Progenitor cell of endocrine pancreas (in vitro differentiated cells): ENCODE results near the gene SENP8. TPM values are rescaled to one million over a fixed set of nuclear protein-coding genes. Genes with fewer than 3 reads are reported as not detected.
A peak's percentile ranks its signal among the peaks of the same experiment; 100 is the strongest.

Source experiments
- DNase-seq: peaks from one replicate; pipeline ENCODE4 v3.0.0; 2021; ENCODE audit warnings: low spot score; ENCODE audit not compliant: unreplicated experiment
- H3K27ac Mint-ChIP-seq: 2 replicates; pipeline ENCODE4 v1.8.0; 2021; ENCODE audit warnings: mild to moderate bottlenecking, moderate library complexity, mixed read lengths
- H3K27me3 Mint-ChIP-seq: 2 replicates; pipeline ENCODE4 v1.8.0; 2021; ENCODE audit warnings: mixed read lengths
- H3K36me3 Mint-ChIP-seq: 2 replicates; pipeline ENCODE4 v1.8.0; 2022; ENCODE audit warnings: mixed read lengths; ENCODE audit not compliant: insufficient read depth
- H3K4me1 Mint-ChIP-seq: 2 replicates; pipeline ENCODE4 v1.8.0; 2021; ENCODE audit warnings: low read depth, mixed read lengths
- H3K4me3 Mint-ChIP-seq: 2 replicates; pipeline ENCODE4 v1.8.0; 2021; ENCODE audit warnings: low read depth, mild to moderate bottlenecking, moderate library complexity, mixed read lengths
- H3K9me3 Mint-ChIP-seq: 2 replicates; pipeline ENCODE4 v1.8.0; 2021; ENCODE audit warnings: low read depth, mixed read lengths
- total RNA-seq: library from RNA; stranded (reverse); gene quantifications from 2 replicates; pipeline ENCODE4 v1.2.1, GENCODE V29; 2021
- TF ChIP-seq, protein P1 (sequence below): fragments of 200-600 bp; sonication (generic); IDR thresholded peaks from one replicate; pipeline ENCODE4 v1.5.0; 2021; ENCODE audit warnings: antibody characterized with exemption, mild to moderate bottlenecking; ENCODE audit not compliant: unreplicated experiment

The SENP8 gene
- total RNA-seq, 1 donor from 2014 or later, result 5.1 TPM

DNA sequence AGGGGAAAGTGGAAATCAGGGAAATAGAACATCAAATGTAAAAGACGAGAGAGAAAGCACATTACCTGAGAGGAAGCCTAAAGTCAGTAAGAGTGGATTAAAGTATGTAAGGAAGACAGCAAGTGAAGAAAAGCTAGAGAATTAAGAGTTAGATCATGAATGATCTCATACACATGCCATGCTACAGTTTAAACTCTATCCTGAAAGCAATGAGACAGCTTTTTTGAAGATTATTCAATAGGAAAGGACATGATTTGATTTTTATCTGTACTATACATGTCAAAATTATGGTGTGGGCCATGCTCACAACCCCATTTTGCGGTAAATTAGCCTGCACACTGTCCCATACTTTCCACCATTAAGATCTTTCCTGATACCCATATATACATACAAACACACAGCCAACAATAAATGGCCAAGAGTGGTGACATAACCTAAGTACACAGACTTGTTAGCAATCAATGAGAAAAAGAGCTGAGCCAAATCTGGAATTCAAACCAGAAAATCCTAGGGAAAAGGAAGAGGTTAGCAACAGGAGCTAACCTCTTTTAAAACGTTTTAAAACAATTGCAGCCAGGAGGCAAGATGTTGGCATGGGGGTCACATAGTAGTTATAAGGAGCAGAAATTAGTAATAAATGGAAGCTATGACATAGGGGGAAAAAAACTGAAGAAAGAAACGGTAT, 4.7 kb upstream of the SENP8 start:
- no peak overlapping the region for H3K27ac Mint-ChIP-seq
- peaks cover 23% of the 10 kb centered on the region for H3K4me1 Mint-ChIP-seq
- peaks cover 3% of the 10 kb centered on the region for H3K9me3 Mint-ChIP-seq
- H3K36me3 Mint-ChIP-seq, result peaks cover 3% of the 10 kb centered on the region
- H3K27me3 Mint-ChIP-seq, result peaks cover 36% of the 10 kb centered on the region
- TF ChIP-seq, protein P1, sequence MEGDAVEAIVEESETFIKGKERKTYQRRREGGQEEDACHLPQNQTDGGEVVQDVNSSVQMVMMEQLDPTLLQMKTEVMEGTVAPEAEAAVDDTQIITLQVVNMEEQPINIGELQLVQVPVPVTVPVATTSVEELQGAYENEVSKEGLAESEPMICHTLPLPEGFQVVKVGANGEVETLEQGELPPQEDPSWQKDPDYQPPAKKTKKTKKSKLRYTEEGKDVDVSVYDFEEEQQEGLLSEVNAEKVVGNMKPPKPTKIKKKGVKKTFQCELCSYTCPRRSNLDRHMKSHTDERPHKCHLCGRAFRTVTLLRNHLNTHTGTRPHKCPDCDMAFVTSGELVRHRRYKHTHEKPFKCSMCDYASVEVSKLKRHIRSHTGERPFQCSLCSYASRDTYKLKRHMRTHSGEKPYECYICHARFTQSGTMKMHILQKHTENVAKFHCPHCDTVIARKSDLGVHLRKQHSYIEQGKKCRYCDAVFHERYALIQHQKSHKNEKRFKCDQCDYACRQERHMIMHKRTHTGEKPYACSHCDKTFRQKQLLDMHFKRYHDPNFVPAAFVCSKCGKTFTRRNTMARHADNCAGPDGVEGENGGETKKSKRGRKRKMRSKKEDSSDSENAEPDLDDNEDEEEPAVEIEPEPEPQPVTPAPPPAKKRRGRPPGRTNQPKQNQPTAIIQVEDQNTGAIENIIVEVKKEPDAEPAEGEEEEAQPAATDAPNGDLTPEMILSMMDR, result no peak
- DNase-seq, result no peak
- H3K4me3 Mint-ChIP-seq, result no peak overlapping the region

DNA sequence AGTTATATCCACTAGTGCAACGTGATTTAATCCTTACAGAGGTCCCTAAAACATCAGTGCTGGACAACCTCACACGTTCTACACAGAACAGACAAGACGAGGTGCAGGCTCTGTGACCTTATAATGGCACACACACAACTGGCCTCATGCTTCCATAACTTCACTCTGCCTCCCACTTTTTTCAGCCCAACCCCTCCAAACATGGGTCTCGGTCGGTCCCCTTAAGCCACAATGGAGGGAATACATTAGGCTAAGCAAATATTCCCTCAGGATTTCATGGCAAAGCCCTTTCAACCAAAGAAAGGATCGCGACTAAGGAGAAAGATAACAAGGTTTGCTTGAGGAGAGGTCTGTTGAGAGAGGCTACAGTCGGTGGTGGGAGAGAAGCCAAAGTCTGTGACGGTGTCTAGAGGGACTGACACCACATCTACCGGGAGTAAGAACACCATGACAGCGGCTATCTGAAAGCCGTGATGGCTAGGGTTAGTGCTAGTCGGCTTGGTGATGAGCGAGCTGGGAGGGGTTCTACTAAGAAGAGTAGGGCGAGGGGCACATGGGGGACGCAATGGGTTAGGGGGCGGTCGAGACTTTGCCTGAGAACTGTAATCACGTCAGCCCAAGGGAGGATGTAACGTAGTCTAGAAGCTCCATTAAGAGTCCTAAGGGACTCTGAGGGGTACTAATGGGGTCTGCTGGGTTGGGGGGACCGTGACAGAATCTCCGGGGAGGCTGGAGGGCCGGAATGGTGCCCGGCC, 1.3 kb upstream of the SENP8 start:
- DNase-seq, result no peak
- Mint-ChIP-seq H3K27me3 (peaks cover 34% of the 10 kb centered on the region), H3K4me1 (peaks cover 32% of the 10 kb centered on the region), H3K9me3 (no peaks in the 10 kb centered on the region), H3K4me3 (peak overlapping the region; percentile 98), H3K27ac (peak overlapping the region; percentile 85), H3K36me3 (no peaks in the 10 kb centered on the region)
- TF ChIP-seq, protein P1, result no peak

DNA sequence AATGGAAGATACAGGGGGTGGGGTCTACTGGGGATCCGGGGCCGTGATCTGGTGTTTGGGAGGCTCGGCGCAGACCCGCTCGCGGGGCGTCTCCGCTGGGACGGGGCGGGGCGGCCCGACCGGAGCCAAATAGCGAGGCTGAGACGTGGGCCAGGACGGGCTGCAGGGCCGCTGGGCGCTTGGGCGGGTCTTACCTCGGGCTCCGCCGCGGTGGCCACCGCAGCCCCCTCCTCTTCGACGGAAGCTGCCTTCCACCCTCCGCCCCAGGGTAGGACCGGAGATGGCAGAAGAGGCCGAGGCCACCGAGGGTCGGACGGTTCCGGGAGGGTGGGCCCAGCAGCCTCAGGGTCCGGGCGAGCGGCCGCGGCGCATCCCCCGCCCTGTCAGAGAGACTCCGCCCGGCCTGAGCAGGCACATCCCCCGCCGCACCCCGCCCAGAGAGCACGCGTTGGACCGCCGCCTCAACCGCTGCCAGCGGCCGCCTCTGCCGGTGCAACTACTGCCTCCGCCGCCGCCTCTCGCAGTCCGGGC, 652 bp upstream of the SENP8 start:
- DNase-seq, result peak; percentile 54
- no peaks in the 10 kb centered on the region for H3K9me3 Mint-ChIP-seq
- H3K27me3 Mint-ChIP-seq, result peaks cover 30% of the 10 kb centered on the region
- H3K27ac Mint-ChIP-seq, result peak overlapping the region; percentile 85
- TF ChIP-seq, protein P1, result no peak
- H3K36me3 Mint-ChIP-seq, result no peaks in the 10 kb centered on the region
- H3K4me1 Mint-ChIP-seq, result peaks cover 34% of the 10 kb centered on the region
- H3K4me3 Mint-ChIP-seq, result peak overlapping the region; percentile 98

DNA sequence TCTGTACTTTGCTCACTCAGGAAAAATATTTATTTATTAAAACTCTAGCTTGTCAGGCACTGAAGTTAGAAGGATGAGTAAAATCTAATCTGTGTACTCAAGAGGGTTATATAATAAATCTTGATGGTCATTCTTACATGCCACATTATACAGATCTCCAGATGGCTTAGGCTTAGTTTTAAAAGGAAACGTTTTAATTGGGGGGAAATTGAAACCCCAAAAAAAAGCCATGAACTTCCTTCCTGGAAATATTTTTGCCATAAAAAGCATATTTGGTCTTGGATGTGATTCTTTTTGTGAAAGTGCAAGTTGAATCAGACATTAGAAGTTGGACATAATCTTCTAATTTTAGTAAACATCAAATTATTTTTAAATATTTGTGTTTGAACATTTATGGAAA, 6.0 kb downstream of the SENP8 start:
- no peak overlapping the region for H3K4me3 Mint-ChIP-seq
- no peaks in the 10 kb centered on the region for H3K27me3 Mint-ChIP-seq
- H3K27ac Mint-ChIP-seq, result no peak overlapping the region
- H3K4me1 Mint-ChIP-seq, result peaks cover 9% of the 10 kb centered on the region
- no peaks in the 10 kb centered on the region for H3K36me3 Mint-ChIP-seq
- TF ChIP-seq, protein P1, result no peak
- no peak for DNase-seq
- H3K9me3 Mint-ChIP-seq, result no peaks in the 10 kb centered on the region

DNA sequence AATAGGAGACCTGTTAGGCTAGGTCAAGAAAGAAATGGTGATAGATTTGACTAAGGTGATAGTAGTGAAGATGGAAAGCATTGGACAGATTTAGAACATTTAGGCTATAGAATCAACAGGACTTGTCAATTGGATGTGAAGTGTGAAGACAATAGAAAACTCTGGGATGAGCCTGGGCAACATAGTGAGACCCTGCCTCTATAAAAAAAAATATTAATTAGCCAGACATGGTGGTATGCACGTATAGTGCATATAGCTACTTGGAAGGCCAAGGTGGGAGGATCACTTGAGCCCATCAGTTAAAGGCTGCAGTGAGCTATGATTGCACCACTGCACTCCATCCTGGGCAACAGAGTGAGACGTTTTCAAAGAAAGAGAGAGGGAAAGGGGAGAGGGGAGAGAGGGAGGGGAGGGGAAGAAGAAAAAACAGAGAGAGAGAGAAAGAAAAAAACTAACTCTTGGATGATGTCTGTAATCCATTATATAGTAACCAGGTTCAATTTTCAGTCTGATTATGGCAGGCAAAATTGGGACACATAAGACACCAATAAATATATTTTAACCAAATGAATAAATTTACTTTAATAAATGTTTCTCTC, 9.6 kb downstream of the SENP8 start:
- H3K4me3 Mint-ChIP-seq, result no peak overlapping the region
- H3K4me1 Mint-ChIP-seq, result peaks cover 5% of the 10 kb centered on the region
- H3K9me3 Mint-ChIP-seq, result no peaks in the 10 kb centered on the region
- H3K36me3 Mint-ChIP-seq, result no peaks in the 10 kb centered on the region
- no peak for DNase-seq
- no peaks in the 10 kb centered on the region for H3K27me3 Mint-ChIP-seq
- no peak overlapping the region for H3K27ac Mint-ChIP-seq
- TF ChIP-seq, protein P1, result no peak
